Right renal cortex interstitium (tissue), 3 donors: ENCODE results near the gene CXCR6. TPM values are rescaled to one million over a fixed set of nuclear protein-coding genes. Genes with fewer than 3 reads are reported as not detected.
A peak's percentile ranks its signal among the peaks of the same experiment; 100 is the strongest.
"Not testable (repeated sequence)": the region's sequence is repeated elsewhere in the genome, so short reads cannot be mapped to it uniquely, and the experiment has no call there.

Experiments used
- DNase-seq, 3 donors: peaks; one replicate each; pipeline ENCODE4 v3.0.0-alpha.2; 2013; ENCODE audit warnings: low read depth in 3 of 3, low spot score in 2 of 3
- polyA plus RNA-seq, 3 donors: library from polyadenylated mRNA; unstranded; fragments of 120-200 nt; gene quantifications; one replicate each; pipeline ENCODE4 v1.2.1, GENCODE V29; 2013; ENCODE audit not compliant: insufficient read length in 3 of 3

The CXCR6 gene
- polyA plus RNA-seq, 3 donors: 0.19 to 0.28 (median 0.27) TPM

DNA sequence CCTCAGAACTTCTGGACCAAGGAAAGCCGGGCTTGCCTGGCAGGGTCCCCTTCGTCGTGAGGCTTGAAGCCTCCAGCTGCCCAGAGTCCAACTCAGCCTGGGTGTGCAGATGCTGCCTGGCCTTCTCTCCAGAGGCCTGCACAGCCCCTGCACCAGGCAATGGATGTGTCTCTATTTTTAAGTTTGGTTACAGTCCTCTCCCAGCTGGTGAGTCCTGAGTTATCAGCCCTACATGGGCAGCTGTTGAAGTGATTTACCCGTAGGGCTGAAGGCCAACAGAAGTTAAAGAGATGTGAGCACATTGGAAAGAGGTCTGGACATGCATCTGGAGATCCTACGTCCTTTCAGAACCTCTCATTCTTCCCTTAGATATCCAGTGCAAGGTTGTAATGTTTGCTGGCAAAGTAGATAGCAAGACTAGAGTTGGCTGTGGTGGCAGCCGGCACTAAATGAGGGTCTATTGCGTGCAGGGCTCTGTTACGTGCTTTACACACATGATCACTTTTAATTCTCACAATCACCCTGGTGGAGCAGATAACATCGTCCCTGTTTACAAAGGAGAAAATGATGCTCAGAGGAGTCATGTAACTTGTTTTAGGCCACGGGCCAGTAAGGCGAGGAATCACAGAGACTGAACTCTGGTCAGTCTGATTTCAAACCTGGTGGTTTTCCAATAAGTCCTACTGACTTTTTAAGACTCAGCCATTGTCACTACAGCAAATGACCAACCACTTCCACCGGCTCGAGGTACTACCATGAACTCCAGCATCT lies 42.5 kb downstream of the CXCR6 start:
- DNase-seq: no peak

- DNase-seq: no peak
These were observed 43.2 kb downstream of the CXCR6 start for GRCh38 chr3:45986303-45986982.

DNA sequence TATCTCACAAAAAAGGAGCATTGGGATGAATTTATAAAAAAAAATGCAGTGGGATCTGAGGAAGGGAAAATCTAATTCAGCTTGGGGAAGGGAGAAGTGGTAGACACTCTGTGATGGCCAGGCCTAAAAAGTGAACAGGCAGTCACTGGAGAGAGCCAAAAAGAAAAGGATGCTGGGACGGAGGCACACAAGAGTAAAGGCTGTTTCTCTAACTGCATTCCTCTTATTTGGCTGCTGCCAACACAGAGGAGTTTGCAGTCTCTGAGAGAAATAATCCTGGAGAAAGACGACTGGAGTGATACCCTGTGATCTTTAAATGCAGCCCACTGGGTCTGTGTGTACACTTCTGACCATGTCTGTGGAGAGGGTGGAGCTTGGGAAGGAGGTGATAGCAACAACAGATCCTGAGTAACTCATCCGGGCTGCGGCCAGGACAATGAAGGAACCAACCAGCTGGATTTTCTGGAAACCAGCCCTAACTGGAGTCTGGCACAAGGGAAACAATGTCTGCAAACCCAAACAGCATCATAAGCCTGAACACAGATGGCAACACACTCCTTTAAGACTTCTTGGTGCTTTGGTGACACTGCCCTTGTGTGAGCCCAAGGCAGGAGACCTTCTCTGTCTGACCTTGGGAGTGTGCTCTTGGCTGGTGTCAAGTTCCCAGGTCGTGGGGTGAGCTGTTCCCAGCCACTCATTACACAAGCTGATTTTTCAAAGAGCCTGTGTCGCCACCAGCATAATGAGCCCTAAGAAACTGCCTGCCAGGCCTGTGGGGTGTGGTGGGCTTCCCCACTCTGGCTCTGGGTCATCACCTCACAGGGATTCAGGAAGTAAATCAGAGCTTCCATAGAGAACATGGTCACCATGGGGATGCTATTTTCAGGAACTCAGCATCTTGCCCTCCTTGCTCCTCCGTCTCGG lies 44.4 kb downstream of the CXCR6 start:
- no peak for DNase-seq

- DNase-seq: no peak
These were observed 45.1 kb downstream of the CXCR6 start for GRCh38 chr3:45988362-45988761.

GRCh38 chr3:45988804-45989203 lies 45.5 kb downstream of the CXCR6 start:
- no peak for DNase-seq

DNA sequence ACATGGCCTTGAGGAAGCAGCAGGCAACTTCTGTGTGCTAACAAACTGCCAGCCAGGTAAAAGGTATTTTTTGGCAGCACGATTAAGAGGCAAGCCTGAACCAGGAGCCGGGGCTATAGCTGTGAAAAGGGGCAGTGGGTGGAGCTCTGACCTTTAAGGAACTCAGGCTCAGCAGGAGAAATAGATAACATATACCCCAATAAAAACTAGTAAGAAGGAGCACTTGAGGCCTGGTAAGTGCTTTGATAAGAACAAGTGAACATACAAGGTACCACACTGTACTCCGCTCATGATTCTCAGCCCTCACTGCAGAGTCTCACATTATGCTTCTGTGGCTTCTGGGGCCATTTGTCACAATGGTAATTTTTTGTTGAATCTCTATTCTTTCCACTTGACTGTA lies 46.9 kb downstream of the CXCR6 start:
- DNase-seq: no peak

DNA sequence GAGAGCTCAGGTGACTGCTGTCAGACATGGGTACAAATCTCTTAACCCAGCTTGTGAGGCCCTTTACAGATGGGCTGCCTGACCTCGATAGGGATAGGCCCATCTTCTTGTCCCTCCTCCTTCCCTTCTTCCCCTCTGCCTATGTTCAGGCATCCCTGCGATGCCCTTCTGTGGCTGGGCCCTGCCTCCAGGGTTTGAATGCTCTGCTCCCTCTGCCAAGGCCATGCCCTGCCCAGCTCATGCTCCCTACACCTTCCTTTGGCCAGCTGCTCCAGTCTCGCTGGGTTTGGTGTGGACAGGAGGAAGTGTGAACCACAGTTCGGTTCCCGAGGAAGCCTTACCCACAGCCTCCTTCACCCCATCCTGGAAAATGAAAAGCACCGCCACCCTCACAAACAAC lies 48.1 kb downstream of the CXCR6 start:
- no peak for DNase-seq

DNA sequence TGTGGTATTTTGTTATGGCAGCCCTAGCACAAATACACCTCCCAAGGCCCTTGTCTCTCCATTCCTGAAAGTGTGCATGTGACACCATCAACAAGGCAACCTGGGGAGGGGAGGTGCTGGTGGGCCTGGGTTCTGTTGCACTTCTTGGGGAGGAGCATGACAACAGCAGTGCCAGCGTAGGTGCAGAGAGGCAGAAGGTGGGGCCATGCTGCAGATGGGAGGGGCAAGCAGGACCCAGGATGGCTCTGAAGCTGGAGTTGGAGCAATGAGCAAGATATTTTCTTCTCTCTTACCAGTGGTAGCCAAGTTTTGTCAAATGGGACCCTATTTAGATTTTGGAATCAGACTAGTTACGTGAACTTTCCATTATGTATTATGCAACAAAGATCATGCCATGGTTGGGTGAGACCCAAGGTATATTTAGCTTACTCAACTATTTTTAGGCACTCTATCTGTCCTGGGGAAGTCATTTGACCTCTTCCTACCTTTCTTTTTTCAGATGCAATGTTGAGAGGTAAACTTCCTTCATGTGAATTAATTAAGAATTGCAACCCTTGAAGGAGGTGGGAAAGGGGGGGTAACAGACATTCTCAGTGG lies 49.0 kb downstream of the CXCR6 start:
- no peak for DNase-seq

- no peak for DNase-seq
These were observed 49.6 kb downstream of the CXCR6 start for GRCh38 chr3:45992821-45993221.

- no peak for DNase-seq
These were observed 50.3 kb downstream of the CXCR6 start for GRCh38 chr3:45993421-45994027.

- no peak for DNase-seq
These were observed 51.4 kb downstream of the CXCR6 start for GRCh38 chr3:45994419-45995235.

DNA sequence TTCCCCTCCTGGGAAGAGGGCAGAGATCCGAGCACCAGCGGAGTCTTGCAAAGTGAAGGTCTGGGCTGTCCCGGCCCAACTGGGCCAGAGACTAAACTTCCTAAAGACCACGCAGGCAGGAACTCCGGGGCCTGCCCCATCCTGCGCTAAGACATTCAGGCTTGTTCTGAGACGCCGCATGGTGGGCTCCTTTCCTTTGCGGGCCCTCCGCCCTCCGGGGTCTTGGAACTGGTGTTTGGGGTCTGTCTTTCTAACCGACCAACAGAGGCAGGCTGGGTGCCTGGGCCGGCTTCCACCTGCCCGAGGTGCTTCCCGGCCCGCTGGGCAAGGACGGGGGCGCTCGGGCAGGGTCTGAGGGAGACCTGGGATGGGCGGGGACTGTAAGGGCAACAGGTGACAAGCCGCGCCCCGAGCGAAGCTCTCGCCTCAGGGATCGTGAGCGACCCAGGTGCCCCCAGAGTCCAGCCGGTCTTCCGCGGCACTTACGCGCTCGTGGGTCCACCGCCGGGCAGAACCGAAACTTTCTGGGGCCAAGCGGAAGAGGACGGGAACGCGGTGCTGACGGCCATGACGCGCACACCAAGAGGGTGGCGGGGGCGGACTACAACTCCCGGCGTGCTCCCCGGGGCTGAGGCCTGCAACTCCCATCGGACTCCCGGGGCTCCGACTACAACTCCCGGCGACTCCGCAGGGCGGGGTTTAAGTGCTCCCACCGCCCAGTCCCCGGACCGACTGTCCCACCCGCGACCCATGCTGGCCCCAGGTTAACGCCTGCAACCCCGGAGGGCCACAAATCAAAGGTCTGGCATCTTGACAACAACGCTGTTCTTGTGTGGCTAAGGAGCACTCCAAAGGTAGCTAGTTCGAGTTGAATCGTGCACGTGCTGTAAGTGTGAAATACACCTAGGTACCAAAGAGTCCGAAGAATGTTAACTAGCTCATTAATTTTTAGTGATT lies 52.2 kb downstream of the CXCR6 start, which contains the start of gene FYCO1:
Gene FYCO1, minus strand, starts transcription at position 589 of the 957 bp plus-strand sequence. CDS start 10,914 bp downstream, outside the sequence.
- DNase-seq: peak; percentile 67 to 80 (median 77)

DNA sequence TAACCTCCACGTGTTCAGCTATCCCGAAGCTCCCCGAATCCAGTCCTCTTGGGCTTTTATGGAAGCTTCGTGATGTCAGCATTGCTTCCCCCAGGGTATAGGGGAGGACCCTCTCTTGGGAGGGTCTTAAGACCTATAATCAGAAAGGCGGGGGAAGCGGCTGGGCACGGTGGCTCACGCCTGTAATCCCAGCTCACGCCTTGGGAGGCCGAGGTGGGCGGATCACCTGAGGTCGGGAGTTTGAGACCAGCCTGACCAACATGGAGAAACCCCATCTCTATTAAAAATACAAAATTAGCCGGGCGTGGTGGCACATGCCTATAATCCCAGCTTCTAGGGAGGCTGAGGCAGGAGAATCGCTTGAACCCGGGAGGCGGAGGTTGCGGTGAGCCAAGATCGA lies 54.2 kb downstream of the CXCR6 start:
- not testable (repeated sequence) for DNase-seq

GRCh38 chr3:45997942-45998341 lies 54.7 kb downstream of the CXCR6 start:
- DNase-seq: no peak
